Measurements from ENCODE around the gene WARS2.
"Not testable (repeated sequence)": the region's sequence is repeated elsewhere in the genome, so short reads cannot be mapped to it uniquely, and the experiment has no call there.

WARS2 gene

GRCh38 chr1:119139403-119139802 is 1.1 kb downstream of the WARS2 start:
- no peak for DNase-seq (ENCODE audit: low read depth)

GRCh38 chr1:119136401-119136800 is 4.1 kb downstream of the WARS2 start:
- peak; percentile 78 for DNase-seq (ENCODE audit: low read depth)

- DNase-seq (ENCODE audit: low read depth), result peak; percentile 82
Observed at GRCh38 chr1:119133987-119134386, 6.5 kb downstream of the WARS2 start.

- DNase-seq (ENCODE audit: low read depth), result no peak
Observed at GRCh38 chr1:119132179-119132578, 8.3 kb downstream of the WARS2 start.

- DNase-seq (ENCODE audit: low read depth), result no peak
Observed at GRCh38 chr1:119125874-119126273, 14.6 kb downstream of the WARS2 start.

GRCh38 chr1:119124764-119125163 is 15.7 kb downstream of the WARS2 start:
- no peak for DNase-seq (ENCODE audit: low read depth)

GRCh38 chr1:119121872-119122271 is 18.6 kb downstream of the WARS2 start:
- not testable (repeated sequence) for DNase-seq (ENCODE audit: low read depth)

- no peak for DNase-seq (ENCODE audit: low read depth)
Observed at GRCh38 chr1:119116725-119117124, 23.7 kb downstream of the WARS2 start.

- DNase-seq (ENCODE audit: low read depth), result no peak
Observed at GRCh38 chr1:119115736-119116135, 24.7 kb downstream of the WARS2 start.

- DNase-seq (ENCODE audit: low read depth), result no peak
Observed at GRCh38 chr1:119115311-119115710, 25.1 kb downstream of the WARS2 start.

GRCh38 chr1:119114786-119115185 is 25.7 kb downstream of the WARS2 start:
- no peak for DNase-seq (ENCODE audit: low read depth)

GRCh38 chr1:119112791-119113190 is 27.7 kb downstream of the WARS2 start:
- DNase-seq (ENCODE audit: low read depth), result no peak

GRCh38 chr1:119112244-119112643 is 28.2 kb downstream of the WARS2 start:
- DNase-seq (ENCODE audit: low read depth), result no peak

- peak; percentile 61 for DNase-seq (ENCODE audit: low read depth)
Observed at GRCh38 chr1:119108988-119109387, 31.5 kb downstream of the WARS2 start.

- DNase-seq (ENCODE audit: low read depth), result no peak
Observed at GRCh38 chr1:119103764-119104163, 36.7 kb downstream of the WARS2 start.

GRCh38 chr1:119102051-119102450 is 38.4 kb downstream of the WARS2 start:
- DNase-seq (ENCODE audit: low read depth), result peak; percentile 17

- peak; percentile 99 for DNase-seq (ENCODE audit: low read depth)
Observed at GRCh38 chr1:119101563-119101962, 38.9 kb downstream of the WARS2 start.

- DNase-seq (ENCODE audit: low read depth), result no peak
Observed at GRCh38 chr1:119099775-119100174, 40.7 kb downstream of the WARS2 start.

- peak; percentile 82 for DNase-seq (ENCODE audit: low read depth)
Observed at GRCh38 chr1:119097380-119097779, 43.1 kb downstream of the WARS2 start.

GRCh38 chr1:119093721-119094120 is 46.7 kb downstream of the WARS2 start:
- peak; percentile 40 for DNase-seq (ENCODE audit: low read depth)

- no peak for DNase-seq (ENCODE audit: low read depth)
Observed at GRCh38 chr1:119091618-119092017, 48.8 kb downstream of the WARS2 start.

GRCh38 chr1:119090250-119090649 is 50.2 kb downstream of the WARS2 start:
- no peak for DNase-seq (ENCODE audit: low read depth)

GRCh38 chr1:119086830-119087229 is 53.6 kb downstream of the WARS2 start:
- DNase-seq (ENCODE audit: low read depth), result no peak

- DNase-seq (ENCODE audit: low read depth), result no peak
Observed at GRCh38 chr1:119084798-119085197, 55.7 kb downstream of the WARS2 start.

- DNase-seq (ENCODE audit: low read depth), result no peak
Observed at GRCh38 chr1:119083980-119084379, 56.5 kb downstream of the WARS2 start.
